HepG2 (cell line): ENCODE results near the gene CDKN1C. TPM values are rescaled to one million over a fixed set of nuclear protein-coding genes. Genes with fewer than 3 reads are reported as not detected.

Experiments used
- ATAC-seq: fragments of 200-7000 bp; cut with Tn5 transposase; 3 replicates; pipeline ENCODE4 v1.9.1; 2020; ENCODE audit warnings: mild to moderate bottlenecking, moderate library complexity
- BruUV-seq: library from RNA; stranded (reverse); fragments of 400-500 nt; replicated peaks from 2 replicates; lab custom pipeline; 2021; lab: Mats Ljungman, UMichigan
- CTCF ChIA-PET: fragments of 300-600 bp; formaldehyde crosslinking; extraction: SDS; loops from one replicate; lab custom pipeline; 2021; ENCODE audit warnings: low total read pairs, inconsistent platforms, low intra/inter-chr PET ratio; lab: Yijun Ruan, JAX
- POLR2A ChIA-PET: fragments of 350-600 bp; sonication (Branson Sonifier 250); formaldehyde crosslinking; loops from one replicate; lab custom pipeline; 2020; ENCODE audit warnings: antibody characterized with exemption, inconsistent platforms; lab: Yijun Ruan, JAX
- DNase-seq: peaks from one replicate; pipeline ENCODE4 v3.0.0-alpha.2; 2015; ENCODE audit warnings: low spot score
- FAIRE-seq: peaks from 3 replicates; lab custom pipeline; 2011; peaks lifted over from hg19 to GRCh38; lab: Jason Lieb, UNC
- H2AFZ ChIP-seq: one replicate; pipeline ENCODE4 v1.6.1; 2011; ENCODE audit warnings: low read length, inconsistent platforms
- H3K27ac ChIP-seq: fragments of 300-600 bp; 3 replicates; pipeline ENCODE4 v1.8.0; 2011; ENCODE audit warnings: mixed run types, mild to moderate bottlenecking, mixed read lengths, low read length, inconsistent platforms; ENCODE audit not compliant: insufficient read depth; ENCODE audit errors: extremely low read length
- H3K27me3 ChIP-seq, 2 experiments: fragments of 200-600 bp in 1 of 2; 2 replicates in 1 of 2; 3 replicates in 1 of 2; pipeline versions ENCODE4 v1.6.0 to v1.8.0; 2011; ENCODE audit warnings: low read length in 2 of 2, mild to moderate bottlenecking in 2 of 2, moderate library complexity in 2 of 2, inconsistent platforms in 1 of 2; ENCODE audit not compliant: insufficient read depth in 2 of 2, control insufficient read depth in 1 of 2
- H3K36me3 ChIP-seq, 2 experiments: fragments of 200-600 bp in 1 of 2; replicated peaks in 1 of 2; 2 replicates in 1 of 2; 3 replicates in 1 of 2; pipeline versions ENCODE4 v1.5.1 to v1.8.0; 2011; ENCODE audit warnings: low read length in 2 of 2, inconsistent platforms in 1 of 2; ENCODE audit not compliant: insufficient read depth in 2 of 2, control insufficient read depth in 1 of 2
- H3K4me1 ChIP-seq: 2 replicates; pipeline ENCODE4 v1.5.1; 2012; ENCODE audit warnings: low read length, inconsistent platforms; ENCODE audit not compliant: insufficient read depth
- H3K4me2 ChIP-seq: 2 replicates; pipeline ENCODE4 v1.6.0; 2011; ENCODE audit warnings: low read depth, low read length, inconsistent platforms
- H3K4me3 ChIP-seq, 3 experiments: fragments of 200-600 bp in 1 of 3; sonication (generic), shearing (Covaris generic) in 1 of 3; replicated peaks in 1 of 3; 2 replicates each; pipeline ENCODE4 v1.5.1; 2011 to 2016; ENCODE audit warnings: low read length in 3 of 3, inconsistent platforms in 2 of 3, low read depth in 2 of 3, mild to moderate bottlenecking in 2 of 3, control low read depth in 1 of 3, mixed read lengths in 1 of 3; ENCODE audit not compliant: insufficient read depth in 1 of 3
- H3K79me2 ChIP-seq: one replicate; pipeline ENCODE4 v1.6.1; 2011; ENCODE audit warnings: low read length, inconsistent platforms; ENCODE audit not compliant: insufficient read depth
- H3K9ac ChIP-seq: 2 replicates; pipeline ENCODE4 v1.6.0; 2011; ENCODE audit warnings: mild to moderate bottlenecking, low read depth, low read length, inconsistent platforms; ENCODE audit not compliant: insufficient read depth
- H3K9me3 ChIP-seq: 2 replicates; pipeline ENCODE4 v1.5.1; 2012; ENCODE audit warnings: mild to moderate bottlenecking, low read length
- H4K20me1 ChIP-seq: 2 replicates; pipeline ENCODE4 v1.6.0; 2011; ENCODE audit warnings: inconsistent platforms, mild to moderate bottlenecking, low read length, moderate library complexity; ENCODE audit not compliant: insufficient read depth
- ARID2 ChIP-seq: sonication (generic); formaldehyde crosslinking; IDR thresholded peaks from 2 replicates; pipeline ENCODE4 v1.8.1; 2022; ENCODE audit warnings: mild to moderate bottlenecking, missing genetic modification reagents, borderline replicate concordance
- EED ChIP-seq: sonication (generic); formaldehyde crosslinking; IDR thresholded peaks from 2 replicates; pipeline ENCODE4 v1.5.0; 2020; ENCODE audit warnings: mild to moderate bottlenecking, missing genetic modification reagents
- FOXK2 ChIP-seq: fragments of 450-650 bp; IDR thresholded peaks from 2 replicates; pipeline ENCODE4 v1.6.1; 2016
- GABPA ChIP-seq, 2 experiments: IDR thresholded peaks; 2 replicates each; pipeline ENCODE4 v1.6.1; 2011 to 2016; ENCODE audit warnings: low read depth in 2 of 2, low read length in 1 of 2, missing biosample characterization in 1 of 2, missing genetic modification characterization in 1 of 2
- HOXA5 ChIP-seq: sonication (generic); formaldehyde crosslinking; IDR thresholded peaks from 2 replicates; pipeline ENCODE4 v1.4.0; 2020; ENCODE audit warnings: missing genetic modification reagents
- MED8 ChIP-seq: sonication (generic); formaldehyde crosslinking; IDR thresholded peaks from 2 replicates; pipeline ENCODE4 v1.8.1; 2023; ENCODE audit warnings: mild to moderate bottlenecking, missing genetic modification reagents; ENCODE audit not compliant: insufficient replicate concordance
- REXO4 ChIP-seq: sonication (generic); formaldehyde crosslinking; IDR thresholded peaks from 2 replicates; pipeline ENCODE4 v1.8.0; 2022; ENCODE audit warnings: missing genetic modification reagents, mild to moderate bottlenecking, borderline replicate concordance
- THAP7 ChIP-seq: sonication (generic); formaldehyde crosslinking; IDR thresholded peaks from 2 replicates; pipeline ENCODE4 v1.8.1; 2023; ENCODE audit warnings: mild to moderate bottlenecking, missing genetic modification reagents
- ZBTB33 ChIP-seq: sonication (generic); formaldehyde crosslinking; IDR thresholded peaks from 2 replicates; pipeline ENCODE4 v1.4.0; 2020; ENCODE audit warnings: missing genetic modification reagents
- ZBTB38 ChIP-seq: sonication (generic); formaldehyde crosslinking; IDR thresholded peaks from 2 replicates; pipeline ENCODE4 v1.5.1; 2020; ENCODE audit warnings: mild to moderate bottlenecking, missing genetic modification reagents
- ZFP91 ChIP-seq: sonication (generic); formaldehyde crosslinking; IDR thresholded peaks from 2 replicates; pipeline ENCODE4 v1.9.0; 2022; ENCODE audit warnings: missing genetic modification reagents, mild to moderate bottlenecking, borderline replicate concordance
- WGBS: methylation state at CpG from one replicate; pipeline ENCODE4 v1.1.6; 2017; ENCODE audit warnings: low lambda C conversion rate; 5-methylcytosine and 5-hydroxymethylcytosine counted together
- in situ Hi-C: cut with HindIII; loops from 2 replicates; pipeline ENCODE4 v1.10.0; 2017; ENCODE audit warnings: low pct_unique_long_range_greater_than_20kb; ENCODE audit not compliant: extremely low pct_ligation_motif_present
- intact Hi-C: fragments of 100-400 bp; cut with micrococcal nuclease; formaldehyde crosslinking; loops from one replicate; pipeline ENCODE4 v1.10.0; 2022; ENCODE audit not compliant: unreplicated experiment
- polyA plus RNA-seq, 8 experiments: library from polyadenylated mRNA; depleted of rRNA in 3 of 8; stranded (reverse) in 7 of 8; unstranded in 1 of 8; fragments of >200 nt; fragmentation: Illumina TruSeq in 4 of 8; extraction: Trizol in 4 of 8; gene quantifications; 2 replicates each; pipeline versions ENCODE4 v1.2.1 to v1.2.3, GENCODE V29; 2011 to 2016; ENCODE audit warnings: low read depth in 4 of 8, missing spikeins in 1 of 8, mixed read lengths in 1 of 8; ENCODE audit not compliant: insufficient read depth in 1 of 8
- total RNA-seq, 5 experiments: library from RNA; depleted of rRNA; stranded (reverse); fragments of >200 nt; fragmentation: Illumina TruSeq; extraction: Trizol; gene quantifications; 2 replicates each; pipeline ENCODE4 v1.2.3, GENCODE V29; 2016; ENCODE audit warnings: low read depth in 1 of 5

Gene CDKN1C
- total and polyA plus RNA-seq, 2 of the 13 experiments (the other 11 are each of a cell fraction or from before 2014, with no cell fraction given), result not detected

GRCh38 chr11:2926611-2927051 lies 41.1 kb upstream of the CDKN1C start:
- ATAC-seq (no peak), DNase-seq (no peak), FAIRE-seq (no peak)
- 0 out of 2 replicates have a peak, but pooled peaks have one; percentile 26 for TF ChIP-seq ZBTB33
- TF ChIP-seq EED, result no peak
- Histone ChIP-seq H3K27me3 (peaks cover 7 to 32% of the 10 kb centered on the region in 2 experiments), H3K9ac (no peak overlapping the region), H3K36me3 (no peaks in the 10 kb centered on the region), H2AFZ (no peak overlapping the region), H4K20me1 (0 out of 2 replicates have a peak, but pooled peaks cover 2% of the 10 kb centered on the region), H3K9me3 (no peaks in the 10 kb centered on the region), H3K27ac (no peak overlapping the region), H3K4me1 (peaks cover 22% of the 10 kb centered on the region), H3K4me2 (no peak overlapping the region), H3K4me3 (no peak overlapping the region), H3K79me2 (no peaks in the 10 kb centered on the region)
- 90% methylated on average over 3 of the region's 11 CpGs for WGBS
- ChIA-PET POLR2A (interaction anchor here (0.9 kb wide), 1 partner anchor 23 kb away, joined by 4 read pairs; no protein-coding TSS in a partner anchor), CTCF (no interaction called here)
- in situ Hi-C loops (no loop called here), intact Hi-C loops (no loop called here)
- no TSS peak for BruUV-seq

- DNase-seq (no peak), ATAC-seq (0 out of 3 replicates have a peak, but pooled peaks have one; percentile 1), FAIRE-seq (no peak)
- 65% methylated on average over 22 of the region's 30 CpGs for WGBS
- intact Hi-C loops, result no loop called here
- ChIA-PET CTCF (no interaction called here), POLR2A (no interaction called here)
- Histone ChIP-seq H3K79me2 (no peaks in the 10 kb centered on the region), H3K9ac (no peak overlapping the region), H3K4me3 (no peak overlapping the region), H3K4me2 (peak overlapping the region; percentile 40; the same call in 1 of the 2 replicates), H3K9me3 (no peaks in the 10 kb centered on the region), H3K27ac (no peak overlapping the region), H2AFZ (no peak overlapping the region), H3K36me3 (no peaks in the 10 kb centered on the region), H4K20me1 (0 out of 2 replicates have a peak, but pooled peaks cover 2% of the 10 kb centered on the region), H3K27me3 (peaks cover 6 to 32% of the 10 kb centered on the region in 2 experiments; a peak in 4 of 5 replicates), H3K4me1 (peaks cover 15% of the 10 kb centered on the region)
- in situ Hi-C loops, result no loop called here
- BruUV-seq, result no TSS peak
- TF ChIP-seq ZBTB38 (CRISPR knock-in tag) (0 out of 2 replicates have a peak, but pooled peaks have one; percentile 14), ZFP91 (peak; percentile 20; the same call in 1 of the 2 replicates), MED8 (CRISPR knock-in tag) (no peak), GABPA (IDR thresholded peaks at IDR 0.05; ENCODE audit: low read depth, low read length) (no peak), GABPA (CRISPR knock-in tag; IDR thresholded peaks at IDR 0.05; ENCODE audit: low read depth) (peak; percentile 24; the same call in 1 of the 2 replicates), FOXK2 (no peak), ARID2 (CRISPR knock-in tag) (no peak), THAP7 (CRISPR knock-in tag) (no peak), HOXA5 (no peak), REXO4 (no peak)
Observed at GRCh38 chr11:2924821-2925675, 39.5 kb upstream of the CDKN1C start.
